Frontal cortex (tissue), 4 donors: ENCODE results near the gene LSP1. TPM values are rescaled to one million over a fixed set of nuclear protein-coding genes. Genes with fewer than 3 reads are reported as not detected.

ENCODE experiments used
- DNase-seq, 2 donors: peaks; one replicate each; pipeline ENCODE4 v3.0.0; 2012; ENCODE audit warnings: low spot score in 2 of 2
- FAIRE-seq: peaks from 2 replicates; lab custom pipeline; 2012; peaks lifted over from hg19 to GRCh38; lab: Jason Lieb, UNC
- total RNA-seq: library from RNA; depleted of rRNA; stranded (reverse); fragments of >200 nt; gene quantifications from one replicate; pipeline ENCODE4 v1.2.3, GENCODE V29; 2014
- donor health status: control.
- donor health status: control.
- donor health status: control.

LSP1 gene
- total RNA-seq, 1 donor from 2014 or later = 0.82 TPM

DNA sequence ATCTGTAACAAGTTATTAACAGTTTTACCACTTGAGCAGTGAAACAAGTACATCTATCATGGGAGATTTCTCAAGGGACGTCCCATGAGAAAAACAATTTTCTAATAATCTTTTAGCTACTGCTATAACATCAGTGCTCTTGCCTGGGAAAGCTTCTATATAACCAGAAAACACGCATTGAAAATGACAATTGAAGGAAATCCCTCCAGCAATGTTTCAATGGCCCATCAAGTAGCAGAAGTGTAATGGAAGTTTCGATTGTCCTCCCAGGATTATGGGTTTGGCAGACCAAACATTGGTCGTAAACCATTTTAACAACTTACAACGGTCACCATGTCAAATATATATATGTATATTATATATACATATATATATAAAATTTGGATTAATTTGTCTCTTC, 46.8 kb downstream of the LSP1 start:
- FAIRE-seq (no peak), DNase-seq (no peak)

- FAIRE-seq = no peak
- DNase-seq = no peak
These were observed 53.3 kb downstream of the LSP1 start for GRCh38 chr11:1906181-1906580.

GRCh38 chr11:1906611-1907423, 53.9 kb downstream of the LSP1 start:
- FAIRE-seq = no peak
- DNase-seq = no peak

GRCh38 chr11:1908618-1909017, 55.7 kb downstream of the LSP1 start:
- DNase-seq (no peak), FAIRE-seq (no peak)

DNA sequence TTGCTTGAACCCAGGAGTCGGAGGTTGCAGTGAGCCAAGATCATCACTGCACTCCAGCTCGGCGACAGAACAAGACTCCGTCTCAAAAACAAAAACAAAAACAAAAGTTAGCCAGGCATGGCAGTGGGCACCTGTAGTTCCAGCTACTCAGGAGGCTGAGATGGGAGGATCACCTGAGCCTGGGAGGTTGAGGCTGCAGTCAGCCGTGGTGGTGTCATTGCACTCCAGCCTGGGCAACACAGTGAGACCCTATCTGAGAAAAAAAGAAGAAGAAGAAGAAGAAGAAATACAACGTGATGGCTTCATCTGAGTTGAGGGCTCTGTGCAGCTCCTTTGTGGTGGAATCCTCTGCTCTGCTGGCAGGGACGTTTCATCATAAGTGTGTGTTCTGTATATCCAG, 56.6 kb downstream of the LSP1 start:
- DNase-seq = no peak
- no peak for FAIRE-seq

DNA sequence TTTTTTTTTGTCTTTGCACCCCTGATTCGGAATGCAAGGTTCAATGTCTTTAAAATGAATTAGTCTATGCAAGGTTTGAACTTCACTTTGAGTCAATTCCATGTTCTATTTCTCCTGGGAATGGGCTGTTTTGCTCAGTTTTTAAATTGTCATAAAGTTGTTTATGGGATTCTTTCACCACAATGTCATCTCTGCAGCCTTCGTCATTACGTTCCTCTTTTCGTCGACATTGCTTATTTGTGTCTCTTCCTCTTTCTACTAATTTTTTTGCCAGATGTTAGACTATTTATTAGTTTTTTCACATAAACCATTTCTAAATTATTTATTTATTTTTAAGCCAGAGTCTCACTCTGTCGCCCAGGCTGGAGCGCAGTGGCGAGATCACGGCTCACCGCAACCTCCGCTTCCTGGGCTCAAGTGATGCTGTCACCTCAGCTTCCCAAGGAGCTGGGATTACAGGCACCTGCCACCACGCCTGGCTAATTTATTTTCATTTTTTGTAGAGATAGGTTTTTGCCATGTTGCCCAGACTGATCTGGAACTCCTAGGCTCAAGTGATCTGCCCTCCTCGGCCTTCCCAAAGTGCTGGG, 59.5 kb downstream of the LSP1 start:
- DNase-seq = no peak
- no peak for FAIRE-seq

- no peak for DNase-seq
- no peak for FAIRE-seq
These were observed 60.6 kb downstream of the LSP1 start for GRCh38 chr11:1913271-1914060.

DNA sequence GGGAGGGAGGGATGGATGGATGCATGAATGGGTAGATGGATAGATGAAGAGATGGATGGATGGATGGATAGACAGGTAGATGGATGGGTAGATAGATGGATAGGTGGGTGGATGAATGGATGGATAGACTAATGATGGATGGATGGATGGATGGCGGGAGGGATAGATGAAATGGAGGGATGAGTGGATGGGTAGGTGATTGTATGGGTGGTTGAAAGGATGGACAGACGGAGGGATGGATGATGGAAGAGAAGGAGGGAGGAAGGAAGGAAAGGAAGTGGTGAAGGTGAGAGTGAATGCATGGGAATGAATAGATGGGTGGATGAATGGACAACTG, 62.9 kb downstream of the LSP1 start:
- no peak for DNase-seq
- no peak for FAIRE-seq

DNA sequence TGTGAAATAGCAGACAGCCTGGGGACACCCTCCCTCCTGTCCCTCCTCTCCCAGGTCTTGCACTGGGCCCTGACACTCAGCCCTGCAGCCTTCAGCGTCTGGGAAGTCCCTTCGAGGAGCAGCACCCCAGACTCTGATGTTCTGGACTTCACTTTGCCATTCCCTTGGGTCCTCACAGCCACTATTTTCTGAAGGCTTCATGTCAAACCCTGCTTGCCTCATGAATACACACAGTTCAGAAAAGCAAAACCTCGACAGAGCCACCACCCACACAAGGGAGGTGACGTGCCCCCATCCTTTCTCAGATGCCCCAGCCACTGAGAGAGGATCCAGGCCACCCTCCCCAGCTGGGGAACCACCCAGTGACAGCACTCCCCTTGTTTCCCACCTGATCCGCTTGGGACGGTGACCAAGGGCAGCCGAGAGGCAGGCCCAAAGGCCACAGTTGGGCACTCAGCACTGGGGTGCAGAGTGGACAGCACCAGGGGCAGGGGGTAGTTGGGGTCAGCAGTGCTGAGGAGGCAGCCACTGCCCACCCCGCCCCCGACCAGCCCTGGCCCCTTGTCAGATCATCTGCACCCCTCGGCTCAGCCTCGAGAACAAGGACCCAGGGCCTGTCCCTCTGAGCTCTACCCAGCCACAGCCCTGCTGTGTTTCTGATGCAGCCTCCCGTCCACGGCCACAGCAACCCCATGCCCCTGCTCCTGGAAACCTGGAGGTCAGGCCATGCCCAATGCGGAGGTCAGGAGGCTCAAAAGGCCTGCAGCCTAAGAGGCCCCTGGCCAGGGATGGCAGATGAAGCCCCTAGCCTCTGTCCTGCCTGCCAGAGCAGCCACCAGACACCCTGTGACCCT, 63.5 kb downstream of the LSP1 start:
- DNase-seq = peak in 1 of 2 donors; percentile 14
- FAIRE-seq = no peak

GRCh38 chr11:1916986-1917522, 64.2 kb downstream of the LSP1 start:
- FAIRE-seq (no peak), DNase-seq (peak in 1 of 2 donors; percentile 20)

DNA sequence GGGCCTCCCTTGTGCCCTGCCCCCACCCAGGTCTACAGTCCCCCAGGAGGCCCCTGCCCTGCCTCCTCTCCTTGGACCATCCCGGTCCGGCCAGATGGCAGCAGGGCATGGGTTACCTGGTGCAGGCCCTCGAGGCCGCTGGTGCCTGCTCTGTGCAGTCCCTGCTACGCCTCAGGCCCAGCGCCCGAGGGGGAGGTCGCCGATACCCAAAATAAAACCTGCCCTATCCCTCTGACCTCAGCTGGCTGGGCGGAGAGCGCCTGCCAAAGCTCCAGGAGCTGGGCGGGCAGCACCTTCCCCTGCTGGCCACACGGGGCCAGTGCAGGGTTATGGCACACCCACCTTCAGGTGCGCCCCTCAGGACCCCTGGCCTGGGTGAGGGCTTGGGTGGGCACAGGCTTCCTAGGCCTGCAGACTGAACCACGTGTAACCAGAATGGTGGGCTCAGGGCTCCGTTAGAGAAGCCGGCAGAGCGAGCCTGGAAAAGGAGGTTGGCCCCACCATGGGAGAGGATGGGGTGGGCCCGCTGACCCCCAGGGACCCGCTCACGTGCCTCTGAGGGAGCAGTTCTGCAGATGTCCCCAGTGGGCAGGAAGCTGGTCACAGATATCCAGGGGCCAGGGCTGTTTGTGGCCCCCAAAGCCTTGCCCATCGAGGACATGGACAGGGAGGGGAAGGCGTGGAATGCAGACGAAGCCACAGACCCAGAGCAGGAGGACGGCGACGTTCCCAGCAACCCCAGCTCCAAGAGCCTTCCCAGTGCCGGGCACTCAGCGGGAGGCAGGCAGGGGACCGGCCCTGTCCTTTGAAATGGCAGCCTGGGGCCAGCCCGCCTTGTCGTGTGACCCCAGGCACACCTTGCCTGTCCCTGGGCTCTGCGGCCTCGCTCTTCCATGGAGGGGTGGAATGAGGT, 64.9 kb downstream of the LSP1 start:
- DNase-seq (peak in 1 of 2 donors; percentile 17), FAIRE-seq (no peak)

DNA sequence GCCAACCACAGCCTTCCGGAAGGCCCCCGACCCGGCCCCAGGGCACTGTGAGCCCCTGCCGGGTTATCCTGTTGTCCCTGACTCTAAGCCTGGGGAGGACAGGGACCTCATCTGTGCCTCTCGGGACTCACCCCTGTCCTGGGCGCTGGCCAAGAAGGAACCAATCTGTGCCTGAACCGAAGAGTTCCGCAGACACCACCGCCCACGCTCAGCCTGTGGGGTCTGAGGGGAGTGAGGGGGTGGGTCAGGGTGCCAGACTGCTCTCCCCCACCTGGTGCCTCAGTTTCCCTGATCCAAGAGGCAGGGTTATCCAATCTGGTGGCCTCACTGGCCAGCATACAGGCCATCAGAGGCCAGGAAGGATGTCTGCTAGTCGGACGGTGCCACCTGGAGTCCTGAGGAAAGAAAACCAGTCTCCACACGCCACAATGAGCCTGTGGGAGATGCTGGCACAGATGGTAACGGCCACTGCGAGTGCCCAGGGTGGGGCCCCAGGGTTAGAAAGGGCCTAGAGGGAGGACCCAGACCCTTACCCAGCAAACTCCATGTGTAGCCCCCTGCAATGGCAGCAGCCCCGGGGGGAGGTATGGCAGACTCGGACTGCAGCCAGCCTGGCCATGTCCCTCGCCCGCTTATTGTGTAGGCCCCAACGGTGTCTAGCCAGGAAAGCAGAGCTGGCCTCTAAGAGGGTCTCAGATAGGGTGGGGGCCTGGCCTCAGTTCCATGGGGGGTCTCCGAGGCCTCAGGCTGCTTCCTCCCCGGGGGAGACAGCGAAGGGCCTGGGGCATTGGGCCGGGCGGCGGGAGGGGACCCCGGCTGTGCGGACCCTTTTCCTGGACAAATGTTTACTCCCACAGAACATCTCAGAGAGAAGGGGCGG, 65.8 kb downstream of the LSP1 start:
- DNase-seq (peak in 1 of 2 donors; percentile 24), FAIRE-seq (no peak)

DNA sequence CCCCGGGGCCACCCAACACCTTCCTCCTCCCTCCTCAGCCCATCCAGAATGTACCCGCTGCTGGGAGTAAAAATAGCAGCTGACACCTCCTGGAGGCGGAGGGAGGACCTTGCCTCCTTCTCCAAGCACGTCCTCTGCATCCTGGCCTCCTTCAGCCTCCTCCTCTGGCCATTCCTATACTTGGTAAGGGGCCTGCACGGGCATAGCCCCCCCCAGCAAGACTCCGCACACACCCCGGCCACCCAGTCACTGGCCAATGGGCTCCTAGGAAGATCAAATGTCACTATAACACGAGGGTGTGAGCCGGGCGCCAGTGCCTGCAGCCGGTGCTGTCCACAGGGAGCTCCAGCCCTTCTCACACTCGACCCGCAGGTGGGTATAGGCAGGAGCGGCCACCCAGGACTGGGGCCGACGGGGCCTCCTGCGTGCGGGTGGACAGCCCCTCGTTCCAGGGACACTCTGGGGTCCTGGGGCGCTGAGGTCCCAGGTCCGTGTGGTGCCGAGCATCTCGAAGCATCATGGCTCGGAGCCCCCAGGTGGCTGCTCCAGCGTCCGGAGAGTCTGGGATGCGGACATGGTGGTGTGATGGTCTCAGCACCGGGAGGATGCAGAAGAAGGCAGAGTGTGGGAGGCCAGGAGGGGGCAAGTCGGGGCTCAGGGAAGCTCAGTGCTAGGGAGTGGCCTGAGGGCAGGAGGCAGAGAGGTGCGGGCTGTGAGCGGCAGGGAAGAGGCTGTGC, 66.7 kb downstream of the LSP1 start, which contains the start of gene TNNT3:
Gene TNNT3, plus strand, starts transcription at position 313 of the 737 bp plus-strand sequence. CDS start 3,172 bp downstream, outside the sequence.
- peak; percentile 33 to 57 for DNase-seq
- no peak for FAIRE-seq

DNA sequence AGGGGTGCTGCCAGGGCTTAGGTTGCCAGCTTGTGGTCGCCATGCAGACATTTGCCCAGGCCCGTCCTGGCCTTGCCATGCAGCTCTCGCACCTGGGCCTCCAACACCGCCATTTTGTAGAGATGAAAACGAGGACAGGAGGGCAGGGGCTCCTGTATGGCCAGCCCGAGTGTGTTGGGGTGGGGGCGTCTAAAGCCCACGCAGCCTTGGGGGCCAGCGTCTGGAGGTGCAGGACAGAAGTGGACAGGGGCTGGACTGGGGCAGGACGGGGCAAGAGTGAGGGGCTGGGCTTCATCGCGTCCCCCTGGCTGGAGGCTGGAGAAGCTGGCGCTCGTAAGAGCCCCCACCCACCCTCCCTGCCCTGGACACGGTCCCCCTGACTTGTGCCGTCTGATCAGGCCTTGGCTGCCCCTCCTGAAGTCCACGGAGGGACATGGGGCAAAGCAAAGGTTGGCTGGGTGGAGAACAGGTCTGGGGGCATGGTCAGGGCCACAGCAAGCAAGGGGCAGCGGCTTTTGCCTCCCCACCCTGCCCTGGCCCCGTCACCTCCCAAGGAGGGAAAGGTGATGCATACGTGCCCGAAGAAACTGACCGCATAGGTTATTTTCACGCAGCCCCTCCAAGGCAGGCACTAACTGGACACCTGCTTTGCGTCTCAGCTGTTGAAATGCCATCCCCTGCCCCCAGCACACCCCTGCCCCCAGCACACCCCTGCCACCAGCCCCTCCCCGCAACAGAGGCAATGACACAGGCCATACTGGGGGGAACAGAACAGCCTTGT, 67.4 kb downstream of the LSP1 start:
- no peak for FAIRE-seq

DNA sequence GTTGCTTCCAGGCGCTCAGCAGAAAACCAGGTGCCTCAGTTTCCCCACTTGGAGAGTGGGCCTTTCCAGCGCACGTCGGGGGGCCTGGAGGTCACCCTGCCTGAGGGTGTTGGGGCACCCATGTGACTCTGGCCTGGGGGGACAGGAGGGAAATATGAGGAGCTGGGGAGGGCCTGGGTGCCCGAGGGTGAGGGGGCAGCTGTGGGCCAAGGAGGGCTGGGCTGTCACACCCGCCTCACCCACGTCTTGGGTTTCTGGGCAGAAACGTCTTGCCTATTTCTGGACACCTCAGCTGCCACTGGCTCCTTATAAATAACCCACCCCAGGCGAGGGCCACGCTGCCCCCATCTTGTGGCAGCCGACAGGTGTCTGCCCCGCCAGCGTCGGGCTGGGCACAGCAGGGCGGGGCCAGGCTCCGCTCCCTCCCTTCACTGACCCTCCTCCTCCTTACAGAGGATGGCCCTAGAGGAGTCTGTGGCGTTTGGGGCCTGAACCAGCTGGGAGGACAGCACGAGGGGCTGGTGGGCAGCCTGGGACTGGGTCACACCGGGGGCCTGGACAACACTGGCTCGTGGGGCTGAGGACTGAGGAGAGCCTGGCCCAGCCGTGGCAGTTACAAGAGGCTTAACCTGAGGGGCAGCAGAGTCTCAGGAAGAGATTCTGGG, 68.2 kb downstream of the LSP1 start:
- no peak for FAIRE-seq
- peak in 1 of 2 donors; percentile 24 for DNase-seq

More for the DNA sequence above, 67.4 kb downstream of the LSP1 start:
- peak in 1 of 2 donors; percentile 10 for DNase-seq
